CD4-positive, alpha-beta T cell treated with Interleukin-17A for 1 hour (primary cell): ENCODE results near the gene CTSW.

Source experiments
- DNase-seq: peaks from one replicate; pipeline ENCODE4 v3.0.0-alpha.2; 2020

Gene CTSW

DNA sequence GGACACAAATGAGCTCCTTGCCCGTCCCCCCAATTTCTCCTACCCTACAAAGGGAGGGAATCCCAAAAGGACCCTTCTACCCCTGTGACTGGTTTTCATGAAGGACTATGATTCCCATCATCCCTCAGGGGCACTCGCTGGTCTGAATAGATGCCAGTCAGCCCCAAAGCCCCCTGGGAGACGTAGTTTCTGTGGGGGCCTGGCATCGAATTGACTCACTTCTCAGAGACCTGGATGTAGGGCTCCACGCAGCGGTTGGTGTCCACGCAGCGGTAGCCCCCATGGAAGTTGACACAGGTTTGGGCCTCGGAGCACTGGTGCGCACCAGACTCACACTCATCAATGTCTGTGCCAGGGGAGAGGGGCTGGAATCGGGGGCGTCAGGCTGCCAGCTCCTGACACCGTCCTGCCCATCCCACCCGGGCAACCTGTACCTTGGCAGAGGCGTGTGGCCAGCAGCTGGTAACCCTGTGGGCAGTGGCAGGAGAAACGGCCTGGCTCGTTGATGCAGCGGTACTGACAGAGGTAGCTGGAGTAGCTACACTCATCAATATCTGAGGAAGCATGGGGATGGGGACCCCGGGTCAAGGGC, 11.5 kb upstream of the CTSW start:
- no peak for DNase-seq

DNA sequence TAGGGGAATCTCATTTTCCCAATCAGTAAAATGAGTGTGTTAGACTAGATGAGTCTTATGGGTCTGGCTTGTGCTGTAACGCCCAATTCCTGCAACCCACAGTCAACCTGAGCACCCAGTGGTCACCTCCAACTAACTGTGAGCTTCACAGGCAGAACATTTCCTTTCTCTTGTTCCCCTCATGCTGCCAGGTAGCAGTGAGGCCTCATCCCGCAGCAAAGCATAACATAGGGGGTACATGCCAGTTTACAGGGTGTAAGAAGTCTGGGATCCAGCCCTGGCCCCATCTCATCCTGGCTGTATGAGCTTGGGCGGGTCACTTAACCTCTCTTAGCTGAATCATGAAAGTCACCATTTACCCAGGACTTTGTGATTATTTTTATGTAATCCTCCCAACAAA, 10.7 kb upstream of the CTSW start:
- DNase-seq = no peak

DNA sequence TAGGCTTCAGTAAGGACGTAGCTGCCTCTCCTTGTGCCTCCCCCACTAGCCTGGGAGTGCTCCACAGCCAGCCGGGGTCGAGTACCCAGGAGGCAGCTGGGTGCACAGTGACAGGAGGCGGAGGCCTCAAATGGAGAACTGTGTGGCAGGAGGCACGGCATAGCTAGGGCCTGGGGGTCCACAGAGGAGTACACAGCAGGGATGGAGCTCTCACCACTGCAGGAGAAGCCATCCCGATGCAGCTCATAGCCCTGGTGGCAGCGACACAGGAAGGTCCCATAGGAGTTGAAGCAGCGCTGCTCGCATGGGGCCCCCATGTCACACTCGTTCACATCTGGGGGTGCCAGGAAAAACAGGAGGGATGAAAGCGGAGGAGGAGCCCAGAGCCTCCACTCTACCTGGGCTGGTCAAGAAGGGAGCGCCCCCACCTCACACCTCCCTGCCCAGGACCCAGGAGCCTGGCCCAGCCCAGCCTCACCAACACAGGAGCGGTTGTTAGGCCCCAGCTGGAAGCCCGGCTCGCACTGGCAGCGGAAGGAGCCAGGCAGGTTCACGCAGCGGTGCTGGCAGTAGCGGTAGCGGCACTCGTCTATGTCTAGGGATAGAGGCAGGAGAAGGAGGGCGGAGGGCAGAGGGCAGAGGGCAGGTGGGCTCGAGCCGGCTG, 9.9 kb upstream of the CTSW start:
- no peak for DNase-seq

DNA sequence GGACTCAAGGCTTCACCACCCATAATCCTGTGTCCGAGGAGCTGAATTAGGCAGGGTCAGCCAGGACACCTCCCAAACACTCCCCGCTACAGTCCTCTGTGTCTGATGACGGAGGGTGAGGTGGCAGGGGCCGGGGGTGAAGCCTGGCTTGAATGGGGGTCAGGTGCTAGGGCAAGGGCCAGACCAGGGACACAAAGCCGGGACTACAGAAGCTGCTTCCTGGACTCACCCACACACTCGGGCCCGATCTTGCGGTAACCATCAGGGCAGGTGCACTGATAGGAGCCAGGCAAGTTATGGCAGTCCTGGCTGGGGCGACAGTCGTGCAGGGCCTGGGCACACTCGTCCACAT, 9.4 kb upstream of the CTSW start:
- DNase-seq = no peak

DNA sequence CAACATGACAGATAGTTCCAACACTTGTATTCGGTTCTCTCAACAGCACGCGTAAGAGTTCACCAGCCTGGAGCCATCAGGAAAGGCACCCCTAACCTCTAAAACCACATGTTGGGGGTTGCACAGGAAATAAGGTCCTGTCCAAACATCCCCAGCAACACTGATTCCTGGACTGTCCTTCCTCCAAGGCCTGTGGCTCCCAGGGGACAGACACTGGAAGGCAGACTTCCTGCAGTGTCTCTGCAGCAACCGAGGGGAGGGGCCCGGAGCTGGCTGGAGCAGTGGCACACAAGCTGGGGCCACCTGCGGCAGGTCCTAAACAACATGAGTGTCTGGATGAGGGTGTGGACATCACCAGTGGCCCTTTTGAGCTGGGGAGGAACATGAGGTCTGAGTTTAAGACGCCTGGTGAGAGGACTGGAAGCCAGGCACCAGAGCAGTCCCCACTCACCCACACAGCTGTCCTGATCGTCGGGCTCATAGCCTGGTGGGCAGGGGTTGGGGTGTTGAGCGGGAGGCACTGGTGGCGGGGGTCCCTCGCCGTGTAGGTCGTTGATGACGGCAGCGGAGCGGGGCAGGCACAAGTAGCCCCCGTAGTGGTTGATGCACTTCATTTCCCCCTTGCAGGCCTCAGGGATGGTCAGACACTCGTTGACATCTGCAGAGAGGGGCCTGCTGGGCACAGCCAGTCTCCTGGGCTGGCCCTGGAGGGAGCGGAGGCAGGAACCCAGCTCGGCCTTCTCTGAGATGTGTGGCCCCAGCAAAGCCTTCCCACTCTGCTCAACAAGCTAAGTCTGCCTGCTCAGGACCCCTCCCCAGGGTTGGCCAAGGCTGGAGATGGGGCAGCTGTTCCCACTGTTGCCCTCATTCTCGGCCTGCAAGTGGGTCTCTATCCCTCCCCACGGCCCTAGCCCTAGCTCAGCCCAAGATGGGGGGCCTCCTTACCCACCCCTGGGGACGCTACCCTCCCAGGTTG, 8.6 kb upstream of the CTSW start:
- DNase-seq = no peak

DNA sequence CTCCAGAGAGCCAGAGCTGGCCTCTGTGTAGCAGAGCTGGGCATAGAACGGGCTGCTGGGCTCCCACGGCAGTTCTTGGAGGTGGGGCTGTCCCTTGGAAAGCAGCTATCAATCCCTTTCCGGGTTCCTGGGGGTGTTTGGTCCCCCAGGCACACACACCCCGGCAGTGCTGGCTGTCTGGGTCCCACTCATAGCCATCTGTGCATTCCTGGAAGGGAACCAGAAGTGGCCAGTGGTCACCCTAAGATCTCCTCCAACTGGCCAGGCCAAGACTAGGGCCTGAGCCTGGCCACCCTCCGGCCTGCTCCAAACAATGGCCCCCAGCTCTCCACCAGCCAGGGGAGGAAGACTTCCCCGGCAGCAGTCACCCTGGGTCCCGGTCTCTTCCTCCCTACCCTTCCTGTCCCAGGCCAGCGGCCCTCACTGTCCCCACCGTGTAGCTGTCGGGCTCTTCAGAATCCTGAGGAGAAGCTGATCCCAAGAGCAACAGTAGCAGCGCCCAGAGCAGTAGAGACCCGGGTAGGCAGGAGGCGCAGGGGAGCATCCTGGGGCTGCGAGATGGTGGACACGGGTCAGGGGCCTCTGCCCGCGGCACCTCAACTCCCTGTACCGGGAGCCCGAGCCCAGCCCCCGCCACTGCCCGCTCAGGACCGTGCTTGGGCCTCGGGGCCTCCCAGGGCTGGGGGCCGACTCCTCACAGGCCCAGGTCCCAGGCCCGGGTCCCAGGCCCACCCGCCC, 7.7 kb upstream of the CTSW start:
- DNase-seq = no peak

DNA sequence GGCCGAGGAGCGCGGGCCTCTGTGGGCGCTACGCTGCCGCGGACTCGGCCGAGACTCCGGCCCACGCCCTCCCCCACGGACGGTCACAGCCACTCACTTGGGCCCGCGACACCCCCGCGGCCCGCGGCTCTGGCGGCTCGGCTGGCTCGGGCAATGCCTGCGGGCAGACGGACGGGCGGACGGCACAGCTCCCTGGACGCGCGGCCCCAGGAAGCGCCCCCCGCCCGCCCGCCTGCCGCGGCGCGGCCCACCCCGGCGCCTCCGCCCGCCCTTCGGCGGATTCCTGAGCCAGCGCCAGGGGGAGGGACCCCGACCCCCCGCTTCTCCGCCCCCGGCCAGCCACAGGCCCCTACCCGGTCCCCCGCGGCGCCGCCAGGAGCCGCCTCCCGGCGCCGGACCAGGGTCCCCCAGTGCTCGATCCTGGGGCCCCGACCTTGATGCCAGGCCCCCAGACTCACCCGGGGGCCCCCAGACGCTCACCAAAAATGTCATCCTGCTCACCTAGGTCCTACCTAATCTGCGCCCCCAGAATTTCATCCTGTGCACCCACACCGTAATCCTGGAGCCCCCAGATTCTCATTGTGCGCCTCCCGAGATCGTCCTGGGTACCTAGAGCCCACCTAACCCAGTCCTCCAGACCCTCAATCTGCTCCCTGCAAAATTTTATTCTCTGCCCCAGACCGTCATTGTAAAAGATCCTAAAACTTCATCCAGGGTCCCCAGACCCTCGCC, 6.9 kb upstream of the CTSW start, which contains the start of gene EFEMP2:
Gene EFEMP2 (minus strand): TSS at position 215 of the 732 bp plus-strand sequence. CDS start 446 bp downstream, outside the sequence.
- no peak for DNase-seq

DNA sequence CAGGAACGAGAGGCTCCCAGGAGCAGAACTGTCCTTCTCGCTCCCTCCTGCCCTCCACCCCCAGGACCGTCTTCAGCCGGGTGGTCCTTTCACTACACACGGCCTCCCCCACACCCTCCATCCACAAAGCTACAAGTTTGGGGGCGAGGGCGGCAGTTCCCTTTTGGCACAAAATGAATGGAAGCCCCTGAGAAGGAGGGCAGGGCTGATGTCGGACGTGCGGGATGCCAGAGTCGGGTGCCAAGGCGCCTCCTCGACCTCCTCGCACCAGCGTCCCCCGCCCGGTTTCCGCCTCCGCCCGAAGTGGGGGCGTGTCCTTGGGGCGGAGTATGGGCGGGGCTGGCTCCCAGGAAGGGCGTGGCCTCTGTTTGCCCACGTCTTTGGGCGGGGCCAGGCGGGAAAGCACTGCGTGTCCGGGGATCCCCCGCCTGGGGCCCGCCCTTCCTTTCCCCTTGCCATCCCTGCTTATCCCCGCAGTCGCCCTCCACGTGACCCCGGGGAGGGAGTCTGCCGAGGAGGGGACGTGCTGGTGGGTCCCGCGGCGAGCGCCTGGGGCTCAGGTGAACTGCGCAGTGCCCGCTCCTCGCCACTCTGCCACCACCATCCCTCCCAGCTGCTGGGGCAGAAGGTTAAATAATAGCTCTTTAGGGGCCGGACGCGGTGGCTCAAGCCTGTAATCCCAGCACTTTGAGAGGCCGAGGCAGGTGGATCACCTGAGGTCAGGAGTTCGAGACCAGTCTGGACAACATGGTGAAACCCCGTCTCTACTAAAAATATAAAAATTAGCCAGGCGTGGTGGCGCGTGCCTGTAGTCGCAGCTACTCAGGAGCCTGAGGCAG, 6.1 kb upstream of the CTSW start:
- DNase-seq = peak; percentile 97

DNA sequence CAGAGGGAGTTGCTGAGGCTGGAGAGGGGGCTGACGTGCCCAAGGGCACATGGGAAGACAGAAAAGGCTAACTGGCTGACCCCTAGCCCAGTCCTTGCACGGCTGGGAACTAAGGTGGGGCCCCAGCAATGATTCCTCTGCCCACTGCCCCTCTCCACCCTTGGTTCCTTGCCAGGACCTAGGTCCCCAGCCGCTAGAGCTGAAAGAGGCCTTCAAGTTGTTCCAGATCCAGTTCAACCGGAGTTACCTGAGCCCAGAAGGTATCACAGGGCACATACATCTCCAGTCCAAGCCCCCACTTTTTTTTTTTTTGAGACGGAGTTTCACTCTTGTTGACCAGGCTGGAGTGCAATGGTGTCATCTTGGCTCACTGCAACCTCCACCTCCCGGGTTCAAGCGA, 390 bp downstream of the CTSW start:
- no peak for DNase-seq

DNA sequence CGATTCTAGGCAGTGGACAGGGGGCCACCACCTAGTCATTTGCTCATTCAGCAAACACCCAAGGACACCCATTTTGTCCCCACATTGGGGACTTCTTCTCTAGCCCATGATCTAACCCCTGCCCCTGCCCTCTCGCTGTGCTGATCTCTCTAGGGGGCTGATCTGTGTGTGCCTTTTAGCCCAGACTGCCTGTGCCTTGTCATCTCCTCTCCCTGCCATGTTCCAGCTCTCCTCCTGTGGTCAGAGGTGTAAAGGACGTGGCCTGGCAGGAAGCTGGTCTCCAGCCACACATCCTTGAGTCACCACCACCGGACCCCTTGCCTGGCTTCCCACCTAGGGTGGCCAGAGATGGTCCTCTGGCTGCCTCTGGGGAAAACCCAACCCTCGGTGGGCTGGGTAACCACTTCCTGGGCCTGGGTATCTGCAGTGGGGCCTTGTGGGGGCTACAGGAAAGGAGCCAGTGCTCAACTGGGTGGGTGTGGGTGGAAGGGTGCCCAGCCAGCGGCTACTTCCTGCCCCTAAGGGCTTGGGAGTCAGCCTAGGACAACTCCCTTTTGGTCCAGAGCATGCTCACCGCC, 1.3 kb downstream of the CTSW start:
- peak; percentile 44 for DNase-seq

DNA sequence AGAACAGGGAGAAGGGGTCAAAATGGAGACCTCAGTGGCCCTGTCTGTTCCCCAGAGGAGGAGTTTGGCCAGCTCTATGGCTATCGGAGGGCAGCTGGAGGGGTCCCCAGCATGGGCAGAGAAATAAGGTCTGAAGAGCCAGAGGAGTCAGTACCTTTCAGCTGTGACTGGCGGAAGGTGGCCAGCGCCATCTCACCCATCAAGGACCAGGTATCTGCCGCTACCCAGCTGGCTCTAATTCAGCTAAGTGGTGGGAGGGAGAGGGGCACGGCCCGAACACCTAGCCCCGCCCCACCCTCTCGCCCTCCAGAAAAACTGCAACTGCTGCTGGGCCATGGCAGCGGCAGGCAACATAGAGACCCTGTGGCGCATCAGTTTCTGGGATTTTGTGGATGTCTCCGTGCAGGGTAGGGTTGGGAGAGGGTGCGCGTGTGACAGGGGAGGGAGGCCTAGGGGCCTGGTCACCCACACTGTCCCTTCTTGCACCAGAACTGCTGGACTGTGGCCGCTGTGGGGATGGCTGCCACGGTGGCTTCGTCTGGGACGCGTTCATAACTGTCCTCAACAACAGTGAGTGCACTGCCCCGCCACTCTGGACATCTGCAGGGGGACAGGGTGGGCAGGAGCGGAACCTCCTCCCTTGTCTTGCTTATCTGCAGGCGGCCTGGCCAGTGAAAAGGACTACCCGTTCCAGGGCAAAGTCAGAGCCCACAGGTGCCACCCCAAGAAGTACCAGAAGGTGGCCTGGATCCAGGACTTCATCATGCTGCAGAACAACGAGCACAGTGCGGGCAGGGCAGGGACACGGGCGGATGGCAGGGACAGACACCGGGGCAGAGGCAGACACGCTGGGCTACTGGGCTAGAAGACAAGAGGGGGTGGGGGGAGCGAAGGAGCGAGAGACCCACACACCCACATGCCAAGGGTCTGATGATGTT, 2.8 kb downstream of the CTSW start:
- no peak for DNase-seq

DNA sequence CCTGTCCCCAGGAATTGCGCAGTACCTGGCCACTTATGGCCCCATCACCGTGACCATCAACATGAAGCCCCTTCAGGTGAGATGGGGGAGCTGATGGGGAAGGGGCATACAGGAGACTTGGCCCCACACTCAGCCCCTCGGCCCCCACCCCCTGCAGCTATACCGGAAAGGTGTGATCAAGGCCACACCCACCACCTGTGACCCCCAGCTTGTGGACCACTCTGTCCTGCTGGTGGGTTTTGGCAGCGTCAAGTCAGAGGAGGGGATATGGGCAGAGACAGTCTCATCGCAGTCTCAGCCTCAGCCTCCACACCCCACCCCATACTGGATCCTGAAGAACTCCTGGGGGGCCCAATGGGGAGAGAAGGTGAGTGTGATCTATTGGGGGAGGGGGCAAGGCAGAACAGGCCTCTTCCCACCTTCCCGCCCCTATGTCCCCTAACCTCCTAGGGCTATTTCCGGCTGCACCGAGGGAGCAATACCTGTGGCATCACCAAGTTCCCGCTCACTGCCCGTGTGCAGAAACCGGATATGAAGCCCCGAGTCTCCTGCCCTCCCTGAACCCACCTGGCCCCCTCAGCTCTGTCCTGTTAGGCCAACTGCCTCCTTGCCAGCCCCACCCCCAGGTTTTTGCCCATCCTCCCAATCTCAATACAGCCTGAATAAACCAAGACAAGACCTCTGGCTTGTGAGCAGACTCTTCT, 3.6 kb downstream of the CTSW start:
- DNase-seq = no peak

DNA sequence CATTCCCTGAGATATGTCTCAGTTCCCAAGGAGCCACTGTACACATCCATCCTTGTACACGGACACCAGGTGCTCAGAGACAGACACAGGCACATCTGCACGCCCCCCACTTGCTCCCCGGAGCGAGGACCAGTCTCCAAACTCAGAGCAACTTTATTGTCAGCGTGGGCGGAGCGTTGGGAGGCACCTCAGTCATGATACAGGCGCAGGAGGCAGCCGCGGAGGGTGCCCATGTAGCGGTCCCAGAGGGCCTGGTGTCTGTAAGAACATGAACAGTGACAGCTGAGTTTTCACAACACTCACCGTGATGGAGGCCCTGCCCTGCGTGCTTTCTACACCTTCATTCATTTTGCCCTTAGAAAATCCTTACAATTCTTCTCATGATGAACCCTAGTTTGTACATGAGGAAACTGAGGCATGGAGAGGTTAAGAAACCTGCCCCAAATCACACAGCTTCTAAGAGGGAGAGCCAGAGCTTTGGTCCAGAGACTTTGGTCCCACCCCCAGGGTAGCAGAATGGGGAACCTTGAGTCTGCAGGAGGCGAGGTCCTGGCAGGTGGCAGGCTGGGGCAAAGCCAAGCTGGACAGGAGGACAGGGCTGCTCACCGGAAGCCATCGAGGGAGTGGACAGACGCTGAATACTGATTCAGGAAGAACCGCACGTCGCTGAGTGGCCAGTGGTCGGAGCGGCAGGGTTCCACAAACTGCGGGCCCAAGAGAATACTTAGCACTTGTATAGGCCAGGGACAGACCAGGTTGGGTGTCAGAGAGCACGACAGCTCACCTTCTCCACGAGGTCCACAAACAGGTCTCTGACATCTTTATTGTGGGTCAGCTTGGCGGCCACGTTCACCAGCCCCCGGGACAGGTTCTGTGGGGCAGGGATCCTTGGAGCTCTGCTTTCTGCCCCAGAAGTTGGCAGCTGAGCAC, 4.4 kb downstream of the CTSW start:
- no peak for DNase-seq

DNA sequence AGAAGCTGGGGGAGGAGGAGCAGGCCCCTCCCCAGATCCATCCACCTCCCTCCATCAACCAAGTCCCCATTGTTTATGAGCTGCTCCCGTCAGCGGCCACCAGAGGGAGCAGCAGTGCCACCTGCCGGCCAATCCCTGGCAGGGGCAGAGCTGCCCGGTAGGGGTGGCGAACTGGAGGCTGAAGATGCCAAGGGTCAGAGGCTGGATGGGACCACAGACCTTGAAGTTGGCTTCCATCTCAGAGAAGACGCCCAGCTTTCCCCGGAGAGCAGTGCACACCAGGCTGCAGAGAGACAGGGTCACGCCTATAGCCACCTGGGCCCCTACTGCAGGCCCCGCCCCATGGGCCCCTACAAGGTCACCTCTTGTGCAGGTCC, 5.1 kb downstream of the CTSW start:
- DNase-seq = peak; percentile 86

DNA sequence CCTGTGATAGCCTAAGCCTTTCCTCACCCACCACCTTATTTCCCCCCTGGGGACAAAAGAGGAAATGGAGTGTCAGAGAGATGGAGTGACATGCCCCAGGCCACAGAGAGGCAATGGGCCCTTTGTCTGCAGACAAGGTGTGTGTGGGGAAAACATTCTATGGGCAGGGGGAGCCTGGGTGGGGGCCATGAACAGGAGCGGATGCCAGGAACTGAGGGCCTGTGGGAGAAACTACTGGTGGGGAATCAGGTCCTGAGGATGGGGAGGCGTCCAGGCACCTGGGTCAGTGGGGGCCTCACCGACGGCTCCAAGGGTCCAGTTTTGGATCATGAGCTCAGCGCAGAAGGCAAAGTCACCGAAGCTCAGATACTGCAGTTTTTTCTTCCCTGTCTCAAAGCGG, 5.6 kb downstream of the CTSW start:
- no peak for DNase-seq

DNA sequence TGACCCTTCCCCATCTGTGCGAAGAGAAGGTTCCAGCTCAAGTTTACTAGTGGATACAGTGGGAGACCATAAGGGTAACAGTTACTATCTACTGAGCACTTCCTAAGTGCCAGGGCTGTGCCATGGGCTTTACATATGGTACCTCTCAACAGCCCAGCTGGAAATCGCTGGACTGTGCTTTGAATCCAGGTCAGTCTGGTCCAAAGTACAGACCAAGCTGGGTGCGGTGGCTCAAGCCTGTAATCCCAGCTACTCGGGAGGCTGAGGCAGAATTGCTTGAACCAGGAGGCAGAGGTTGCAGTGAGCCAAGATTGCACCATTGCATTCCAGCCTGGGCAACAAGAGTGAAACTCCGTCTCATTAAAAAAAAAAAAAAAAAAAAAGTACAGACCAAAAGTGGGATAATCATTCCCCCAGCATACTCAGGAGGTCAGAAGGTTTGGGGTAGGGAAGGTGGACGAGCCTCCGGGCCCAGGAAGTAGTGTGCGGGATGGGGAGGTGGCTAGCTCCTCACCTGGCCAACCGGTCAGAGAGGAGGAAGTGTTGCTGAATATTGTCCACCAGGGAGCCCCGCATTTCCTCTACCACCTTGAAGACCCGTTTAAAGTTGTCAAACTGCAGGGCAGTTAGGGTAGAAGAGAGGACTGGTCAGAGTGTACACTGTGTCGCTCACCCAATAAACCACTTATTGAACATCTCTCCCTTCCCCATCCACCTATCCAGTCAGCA, 6.3 kb downstream of the CTSW start:
- no peak for DNase-seq
